T follicular helper cell (primary cell): ENCODE measurements around the gene ARHGAP28.

ENCODE experiments used
- DNase-seq: peaks from one replicate; pipeline ENCODE4 v3.0.0-alpha.2; 2020; ENCODE audit warnings: low read depth
- total RNA-seq, 2 experiments: gene quantifications; one replicate each; lab custom pipeline; 2026; lab: John Stamatoyannopoulos, UW

The ARHGAP28 gene
- total RNA-seq, result 0 to 0.04 reads per million in 2 experiments

GRCh38 chr18:6729247-6730091 lies at the start of gene ARHGAP28:
Gene ARHGAP28, plus strand, starts transcription at chr18:6729716. Its CDS starts 106 bp downstream, at chr18:6729822.
- DNase-seq, result no peak

GRCh38 chr18:6681331-6681875 lies 48.1 kb upstream of the ARHGAP28 start:
- no peak for DNase-seq

GRCh38 chr18:6682437-6683111 lies 46.9 kb upstream of the ARHGAP28 start:
- DNase-seq, result no peak

GRCh38 chr18:6683112-6683876 lies 46.2 kb upstream of the ARHGAP28 start:
- DNase-seq, result no peak

- DNase-seq, result no peak
Observed at GRCh38 chr18:6687676-6688075, 41.8 kb upstream of the ARHGAP28 start.

GRCh38 chr18:6708890-6709289 lies 20.6 kb upstream of the ARHGAP28 start:
- DNase-seq, result no peak

GRCh38 chr18:6711467-6711866 lies 18.0 kb upstream of the ARHGAP28 start:
- DNase-seq, result no peak

GRCh38 chr18:6712401-6712800 lies 17.1 kb upstream of the ARHGAP28 start:
- no peak for DNase-seq

GRCh38 chr18:6714010-6714409 lies 15.5 kb upstream of the ARHGAP28 start:
- no peak for DNase-seq

- no peak for DNase-seq
Observed at GRCh38 chr18:6718267-6718666, 11.2 kb upstream of the ARHGAP28 start.

- DNase-seq, result no peak
Observed at GRCh38 chr18:6719098-6719846, 10.2 kb upstream of the ARHGAP28 start.

- DNase-seq, result no peak
Observed at GRCh38 chr18:6719910-6720683, 9.4 kb upstream of the ARHGAP28 start.

- DNase-seq, result no peak
Observed at GRCh38 chr18:6721755-6722154, 7.8 kb upstream of the ARHGAP28 start.

- DNase-seq, result no peak
Observed at GRCh38 chr18:6722690-6723089, 6.8 kb upstream of the ARHGAP28 start.

GRCh38 chr18:6724331-6724730 lies 5.2 kb upstream of the ARHGAP28 start:
- DNase-seq, result no peak

GRCh38 chr18:6728331-6728730 lies 1.2 kb upstream of the ARHGAP28 start:
- DNase-seq, result no peak

- no peak for DNase-seq
Observed at GRCh38 chr18:6728809-6729246, 688 bp upstream of the ARHGAP28 start.

GRCh38 chr18:6730416-6731221 lies 1.1 kb downstream of the ARHGAP28 start:
- DNase-seq, result no peak

GRCh38 chr18:6731222-6731596 lies 1.7 kb downstream of the ARHGAP28 start:
- no peak for DNase-seq

GRCh38 chr18:6732952-6733351 lies 3.4 kb downstream of the ARHGAP28 start:
- no peak for DNase-seq
